ENCODE measurements around the gene POTEH.
"Not testable (repeated sequence)": the region's sequence is repeated elsewhere in the genome, so short reads cannot be mapped to it uniquely, and the experiment has no call there.

Gene POTEH

DNA sequence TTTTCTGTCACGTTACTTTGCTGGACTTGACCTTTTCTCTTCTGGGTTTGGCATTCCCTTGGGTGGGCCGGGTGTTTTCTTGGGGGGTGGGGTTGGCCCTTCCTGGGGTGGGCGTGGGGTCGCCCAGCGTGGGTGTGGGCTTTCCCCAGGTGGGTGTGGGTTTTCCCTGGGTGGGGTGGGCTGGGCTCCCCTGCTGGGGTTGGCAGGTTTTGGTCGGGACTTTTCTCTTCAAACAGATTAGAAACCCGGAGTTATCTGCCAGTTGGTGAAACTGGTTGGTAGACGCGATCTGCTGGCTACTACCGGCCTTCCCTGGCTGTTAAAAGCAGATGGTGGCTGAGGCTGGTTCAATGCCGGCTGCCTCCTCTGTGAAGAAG is at the start of gene POTEH:
TSS of gene POTEH (plus strand) at position 278 of the 377 bp plus-strand sequence. CDS start at position 330, 52 bp downstream.
- not testable (repeated sequence) for DNase-seq

DNA sequence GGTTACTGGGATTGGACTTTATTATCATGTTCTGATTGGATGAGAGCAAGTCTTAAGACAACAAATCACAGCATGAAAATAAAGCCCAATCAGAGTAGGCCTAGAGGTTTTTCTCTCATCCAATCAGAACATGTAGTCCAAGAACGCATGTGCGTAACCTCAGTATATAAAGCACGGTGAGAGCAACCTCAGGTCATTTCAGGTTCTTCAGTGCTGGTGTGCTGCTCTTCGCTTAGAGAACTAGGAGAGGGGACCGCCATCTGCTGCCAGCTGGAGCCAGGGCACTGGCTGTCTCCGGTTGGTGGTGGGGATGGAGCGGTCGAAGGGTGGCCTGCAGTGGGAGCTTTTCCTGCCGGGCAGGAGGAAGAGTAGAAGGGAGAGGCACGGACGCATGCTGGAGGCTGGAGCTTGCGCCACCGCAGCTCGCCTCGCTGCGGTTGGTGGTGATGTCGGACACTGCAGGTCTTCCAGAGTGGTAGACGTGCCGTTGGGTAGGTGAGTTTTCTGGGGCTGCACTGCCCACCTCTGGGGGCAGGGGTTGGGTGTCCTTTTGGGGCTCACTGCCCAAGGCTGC is 47.5 kb upstream of the POTEH start:
- not testable (repeated sequence) for DNase-seq

DNA sequence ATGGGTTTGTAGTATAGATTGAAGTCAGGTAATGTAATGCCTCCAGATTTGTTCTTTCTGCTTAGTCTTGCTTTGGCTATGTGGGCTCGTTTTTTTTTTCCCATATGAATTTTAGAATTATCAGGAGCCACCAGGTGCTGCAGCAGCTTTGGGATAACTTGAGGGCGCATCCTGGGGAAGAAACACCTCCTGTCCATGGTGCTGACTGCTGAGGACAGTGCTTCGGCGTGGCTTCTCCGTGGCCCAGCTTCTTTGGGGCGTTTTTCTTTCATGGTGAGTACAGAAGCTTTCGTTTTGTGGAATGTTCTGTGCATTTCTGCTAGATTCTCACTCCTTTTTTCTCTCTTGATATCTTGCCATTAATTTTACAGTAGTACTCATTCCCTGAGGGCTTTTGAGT is 37.9 kb upstream of the POTEH start:
- not testable (repeated sequence) for DNase-seq

DNA sequence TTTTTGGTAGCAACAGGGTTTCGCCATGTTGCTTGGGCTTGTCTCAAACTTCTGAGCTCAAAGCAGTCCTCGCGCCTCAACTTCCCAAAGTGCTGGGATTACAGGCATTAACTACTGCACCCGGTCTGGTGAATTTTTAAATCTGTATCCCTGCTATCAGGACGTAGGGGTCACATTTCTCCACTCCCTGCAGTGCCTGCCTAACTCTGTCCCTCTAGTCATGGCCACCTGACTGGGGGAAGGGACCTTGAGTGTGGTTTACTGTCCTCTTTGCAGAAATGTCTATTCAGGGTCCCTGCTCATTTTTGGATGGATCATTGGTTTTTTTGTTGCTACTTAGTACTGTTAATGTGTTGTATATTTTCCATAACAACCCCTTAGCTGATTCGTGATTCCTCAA is 37.1 kb upstream of the POTEH start:
- DNase-seq: not testable (repeated sequence)

DNA sequence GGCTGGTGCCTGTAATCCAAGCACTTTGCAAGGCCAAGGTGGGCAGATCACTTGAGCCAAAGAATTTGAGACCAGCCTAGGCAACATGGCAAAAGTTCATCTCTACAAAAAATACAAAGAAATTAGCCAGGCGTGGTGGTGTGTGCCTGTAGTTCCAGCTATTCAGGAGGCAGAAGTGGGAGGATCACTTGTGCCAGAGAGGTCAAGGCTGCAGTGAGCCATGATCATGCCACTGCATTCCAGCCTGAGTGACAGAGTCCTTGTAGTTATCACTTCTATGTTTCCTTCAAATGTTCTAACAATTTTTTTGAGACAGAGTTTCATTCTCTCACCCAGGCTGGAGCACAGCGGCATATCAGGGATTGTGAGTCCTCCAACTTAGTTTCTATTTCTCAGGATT is 36.6 kb upstream of the POTEH start:
- DNase-seq: not testable (repeated sequence)

DNA sequence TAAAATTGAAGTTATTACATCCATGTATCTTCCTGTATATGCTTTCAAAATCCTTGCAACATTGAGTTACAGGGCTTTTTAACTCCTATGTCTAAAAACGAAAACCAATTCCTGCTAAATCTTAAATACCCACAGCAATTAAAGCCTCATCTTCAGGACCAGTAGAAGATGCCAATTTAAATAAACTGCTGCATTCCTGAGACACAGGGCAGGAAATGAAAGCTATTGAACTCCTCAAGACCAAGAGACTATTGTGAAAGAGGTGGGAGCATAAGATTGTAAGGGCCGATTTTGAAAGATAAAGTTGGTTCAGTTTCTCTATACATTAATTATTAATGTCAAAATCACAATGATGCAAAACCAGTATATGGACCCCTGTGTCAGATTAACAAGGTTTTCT is 28.7 kb upstream of the POTEH start:
- DNase-seq: not testable (repeated sequence)

DNA sequence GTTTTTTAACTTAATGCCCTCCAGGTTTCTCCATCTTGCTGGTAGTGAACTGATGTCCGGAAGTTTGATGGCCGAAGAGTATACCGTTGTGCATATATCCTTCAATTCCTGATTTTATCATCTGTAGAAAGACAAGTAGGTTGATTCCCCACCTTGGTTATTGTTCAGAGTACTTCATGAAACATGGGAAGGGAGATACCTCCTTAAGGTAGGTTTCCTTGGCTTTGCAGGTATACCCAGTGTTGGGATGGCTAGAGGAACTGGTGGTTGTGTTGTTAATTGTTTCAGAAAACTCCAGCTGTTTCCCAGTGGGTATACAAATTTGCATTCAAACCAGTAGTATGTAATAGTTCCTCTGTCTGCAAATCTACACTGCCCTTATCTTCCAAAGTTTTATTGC is 25.1 kb upstream of the POTEH start:
- DNase-seq: not testable (repeated sequence)

DNA sequence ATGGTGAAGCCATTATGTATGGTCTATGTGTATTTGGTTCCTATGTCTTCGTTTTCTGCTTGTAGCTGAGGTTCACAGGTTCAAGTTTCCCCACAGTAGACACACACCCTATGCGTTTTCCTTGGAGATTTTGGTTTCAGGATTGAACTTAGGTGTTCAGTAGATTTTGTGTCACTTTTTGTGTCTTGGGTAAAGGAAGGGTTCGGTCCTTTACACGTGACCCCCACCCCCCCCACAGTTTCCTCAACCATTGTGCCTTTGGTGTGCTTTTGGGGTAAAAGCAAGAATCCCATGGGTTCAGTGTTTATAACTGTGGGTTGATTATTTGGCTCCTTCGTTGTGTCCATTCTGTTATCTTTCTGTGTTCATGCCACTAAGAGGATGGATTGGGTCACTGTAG is 24.3 kb upstream of the POTEH start:
- DNase-seq: not testable (repeated sequence)

DNA sequence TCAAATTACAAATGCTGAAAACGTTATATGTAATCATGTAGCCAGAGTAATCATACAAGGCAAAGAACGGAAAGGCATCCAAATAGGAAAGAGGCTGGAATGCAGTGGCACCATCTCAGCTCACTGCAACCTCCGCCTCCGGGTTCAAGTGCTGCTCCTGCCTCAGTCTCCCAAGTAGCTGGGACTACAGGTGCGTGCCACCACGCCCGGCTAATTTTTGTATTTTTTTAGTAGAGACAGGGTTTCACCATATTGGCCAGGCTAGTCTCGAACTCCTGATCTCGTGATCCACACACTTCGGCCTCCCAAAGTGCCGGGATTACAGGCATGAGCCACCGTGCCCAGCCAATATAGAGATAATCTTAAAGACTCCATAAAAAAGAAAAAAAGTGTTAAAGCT is 20.4 kb upstream of the POTEH start:
- not testable (repeated sequence) for DNase-seq

DNA sequence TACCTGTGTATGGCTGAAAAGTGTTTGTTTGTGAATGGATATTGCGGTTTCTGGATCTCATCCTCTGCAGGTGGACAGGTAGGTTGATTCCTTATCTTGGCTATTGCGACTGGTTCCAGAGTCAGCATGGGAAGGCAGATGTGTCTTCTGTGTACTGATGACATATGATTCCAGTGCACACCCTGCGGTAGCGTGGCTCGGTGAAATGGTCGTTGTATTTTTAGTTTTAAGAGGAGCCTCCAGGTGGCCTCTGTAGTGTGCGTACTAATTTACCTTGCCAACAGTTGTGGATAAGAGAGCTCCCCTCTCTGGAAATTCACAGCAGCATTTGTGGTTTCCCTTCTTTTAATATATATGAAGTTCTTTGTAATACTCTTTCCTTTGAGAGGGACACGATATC is 10.1 kb upstream of the POTEH start:
- DNase-seq: not testable (repeated sequence)

DNA sequence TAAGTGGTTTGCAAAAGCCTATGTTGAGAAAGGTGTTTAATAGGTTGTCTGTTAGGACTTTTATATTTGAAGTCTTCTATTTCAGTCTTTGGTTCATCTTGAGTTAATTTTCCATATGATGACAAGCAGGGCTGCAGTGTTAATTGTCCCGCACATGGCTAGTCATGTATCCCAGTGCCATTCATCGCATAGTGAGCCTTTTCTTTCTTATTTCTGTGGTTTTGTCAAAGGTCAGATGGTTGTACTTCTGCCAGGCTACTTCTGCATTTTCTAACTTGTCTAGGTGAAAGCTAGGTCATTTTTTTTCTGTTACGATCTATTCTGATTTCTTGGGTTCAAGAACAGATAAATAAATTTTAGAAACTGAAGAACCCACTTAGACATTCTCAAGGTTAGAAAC is 5.7 kb upstream of the POTEH start:
- DNase-seq: not testable (repeated sequence)

DNA sequence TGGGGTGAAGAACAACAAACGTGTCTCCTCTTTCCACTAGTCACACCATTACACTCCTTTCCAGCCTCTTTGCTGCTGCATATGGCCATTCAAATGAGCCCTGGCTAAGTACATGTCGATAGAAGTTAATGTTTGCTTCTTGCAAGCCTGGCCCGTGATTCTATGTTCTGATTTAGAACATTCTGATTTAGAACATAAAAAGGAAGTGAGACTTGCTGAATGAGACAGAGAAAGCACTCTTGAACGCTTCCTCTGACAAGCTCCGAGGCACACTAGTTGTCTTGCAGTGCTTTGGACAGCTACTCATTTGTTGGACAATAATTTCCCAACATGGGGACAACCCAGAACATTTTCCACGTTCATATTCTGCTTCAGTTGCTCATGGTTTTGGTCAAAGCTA is 5.1 kb upstream of the POTEH start:
- DNase-seq: not testable (repeated sequence)

DNA sequence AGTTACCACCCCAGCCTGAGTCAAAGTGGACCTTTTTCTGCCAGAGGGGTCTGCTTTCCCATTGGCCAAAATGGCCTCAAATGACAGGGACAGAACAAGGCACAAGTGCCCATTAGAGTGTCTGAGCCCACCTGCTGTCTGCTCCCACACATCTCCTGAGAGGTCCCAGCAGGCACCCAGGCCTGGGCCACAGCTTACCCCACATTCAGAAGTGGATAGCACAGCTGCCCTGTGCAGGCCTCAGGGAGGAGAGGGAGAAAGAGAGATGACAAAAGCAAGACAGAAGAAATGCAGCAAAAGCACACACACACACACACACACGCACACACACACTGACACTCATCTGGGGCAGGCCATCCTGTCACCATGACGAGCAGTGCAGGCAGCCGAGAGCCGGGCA is 4.2 kb upstream of the POTEH start:
- not testable (repeated sequence) for DNase-seq

DNA sequence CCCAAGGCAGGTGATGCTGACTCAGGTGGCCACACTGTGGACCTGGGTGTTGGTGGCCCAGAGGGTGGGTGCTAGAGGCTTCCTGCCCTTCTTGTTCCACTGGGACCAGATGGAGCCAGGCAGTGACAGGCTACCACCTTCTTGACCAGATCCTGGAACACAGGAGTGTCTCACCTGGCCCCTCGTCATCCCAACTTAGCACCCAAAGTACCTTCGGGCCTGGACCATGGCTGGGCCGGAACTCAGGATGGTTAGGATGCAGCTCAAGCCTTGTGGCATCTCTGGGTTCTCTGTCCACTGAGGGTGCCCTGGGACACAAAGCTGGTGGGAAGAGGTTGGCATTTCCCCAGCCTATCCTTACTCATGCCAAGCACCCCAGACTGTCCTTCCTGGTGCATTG is 2.7 kb upstream of the POTEH start:
- not testable (repeated sequence) for DNase-seq

DNA sequence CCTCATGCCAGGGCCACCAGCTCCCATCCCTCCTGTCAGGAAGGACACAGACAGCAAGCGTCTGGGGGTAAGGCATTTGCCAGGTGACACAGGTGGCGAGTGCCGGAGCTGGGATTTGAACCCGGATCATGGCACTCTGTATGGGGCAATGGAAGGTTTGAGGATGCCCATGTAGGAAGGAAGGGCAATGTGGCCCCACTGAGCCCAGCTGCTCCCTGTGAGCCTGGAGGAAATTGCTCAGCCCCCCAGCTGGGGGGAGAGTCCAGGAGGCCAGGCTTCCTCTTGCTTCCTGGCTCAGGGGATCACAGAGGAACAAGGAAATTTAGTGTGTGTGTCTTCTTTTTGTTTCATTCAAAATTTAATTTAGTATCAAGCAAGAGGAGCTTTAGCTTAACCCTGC is 2.1 kb upstream of the POTEH start:
- DNase-seq: not testable (repeated sequence)

DNA sequence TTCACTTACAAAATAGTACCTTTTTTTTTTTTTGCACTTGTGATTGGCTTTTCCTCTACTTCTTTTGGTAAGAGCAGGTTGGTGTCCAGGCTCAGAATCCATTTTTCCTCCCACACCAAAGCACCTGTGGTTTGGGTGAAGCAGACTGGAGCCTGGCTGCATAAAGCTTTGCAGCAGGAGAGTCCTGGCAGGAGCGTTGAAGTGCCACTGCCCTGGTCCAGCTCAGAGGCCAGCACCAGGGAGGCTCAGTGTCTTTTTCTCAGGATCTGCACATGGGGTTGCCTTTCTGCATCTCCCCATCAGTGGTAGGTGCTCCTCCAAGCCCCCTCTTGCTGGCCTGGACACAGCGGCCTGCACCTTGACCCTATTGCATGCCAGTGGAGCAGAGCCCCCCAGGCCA is 1.7 kb upstream of the POTEH start:
- DNase-seq: not testable (repeated sequence)

DNA sequence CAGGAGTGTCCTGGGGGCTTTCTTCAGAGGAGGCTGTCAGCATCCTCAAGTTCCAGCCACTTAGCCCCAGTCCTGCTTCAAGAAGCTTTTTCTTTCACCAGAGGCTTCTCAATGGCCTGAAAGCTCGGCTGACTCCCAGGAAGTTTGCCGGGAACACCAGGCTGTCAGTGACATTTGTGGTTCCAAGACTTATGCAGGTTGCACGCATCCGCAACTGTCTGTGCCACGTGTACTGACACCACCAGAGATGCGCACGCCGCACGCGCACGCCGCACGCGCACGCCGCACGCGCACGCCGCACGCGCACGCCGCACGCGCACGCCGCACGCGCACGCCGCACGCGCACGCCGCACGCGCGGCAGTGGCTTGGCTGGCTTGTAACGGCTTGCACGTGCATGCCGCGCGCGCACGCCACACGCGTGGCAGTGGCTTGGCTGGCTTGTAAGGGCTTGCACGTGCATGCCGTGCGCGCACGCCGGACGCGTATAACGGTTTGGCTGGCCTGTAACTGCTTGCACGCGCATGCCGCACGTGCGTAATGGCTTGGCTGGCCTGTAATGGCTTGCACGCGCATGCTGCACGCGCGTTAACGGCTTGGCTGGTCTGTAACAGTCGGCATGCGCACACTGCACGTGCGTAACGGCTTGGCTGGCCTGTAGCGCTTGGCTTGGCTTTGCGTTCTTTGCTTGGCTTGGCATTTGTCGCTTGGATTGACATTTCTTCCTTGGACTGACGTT is 646 bp upstream of the POTEH start:
- not testable (repeated sequence) for DNase-seq

DNA sequence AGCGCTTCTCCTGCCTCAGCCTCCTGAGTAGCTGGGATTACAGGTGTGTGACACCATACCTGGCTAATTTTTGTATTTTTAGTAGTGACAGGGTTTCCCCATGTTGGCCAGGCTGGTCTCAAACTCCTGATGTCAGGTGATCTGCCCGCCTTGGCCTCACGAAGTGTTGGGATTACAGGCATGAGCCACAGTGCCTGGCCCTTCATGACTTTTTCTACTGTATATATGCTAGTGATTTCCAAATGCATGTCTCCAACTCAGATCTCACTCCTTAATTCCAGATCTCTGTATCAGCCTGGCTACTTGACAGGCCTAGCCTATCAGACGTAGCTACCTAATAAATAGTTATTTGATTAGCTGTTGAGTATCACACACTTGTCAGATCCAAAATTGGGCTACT is 23.8 kb downstream of the POTEH start:
- not testable (repeated sequence) for DNase-seq

DNA sequence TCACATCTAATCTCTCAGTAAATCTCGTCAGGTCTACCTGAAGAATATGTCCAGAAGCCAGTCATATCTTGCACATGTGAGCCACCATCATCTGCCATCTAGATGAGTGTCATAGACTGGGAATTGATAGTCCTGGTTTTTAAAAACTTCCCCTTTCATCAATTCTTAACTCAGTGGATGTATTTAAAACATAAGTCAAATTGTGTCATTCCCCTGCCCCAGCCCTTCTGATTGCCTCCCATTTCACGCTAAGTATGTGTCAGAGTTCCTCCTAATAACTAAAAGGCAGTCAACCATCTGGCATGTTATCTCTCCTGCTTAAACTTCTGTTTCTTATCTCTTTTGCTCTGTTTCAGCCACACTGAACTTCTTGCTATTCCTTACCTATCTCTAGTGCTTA is 24.3 kb downstream of the POTEH start:
- DNase-seq: not testable (repeated sequence)

DNA sequence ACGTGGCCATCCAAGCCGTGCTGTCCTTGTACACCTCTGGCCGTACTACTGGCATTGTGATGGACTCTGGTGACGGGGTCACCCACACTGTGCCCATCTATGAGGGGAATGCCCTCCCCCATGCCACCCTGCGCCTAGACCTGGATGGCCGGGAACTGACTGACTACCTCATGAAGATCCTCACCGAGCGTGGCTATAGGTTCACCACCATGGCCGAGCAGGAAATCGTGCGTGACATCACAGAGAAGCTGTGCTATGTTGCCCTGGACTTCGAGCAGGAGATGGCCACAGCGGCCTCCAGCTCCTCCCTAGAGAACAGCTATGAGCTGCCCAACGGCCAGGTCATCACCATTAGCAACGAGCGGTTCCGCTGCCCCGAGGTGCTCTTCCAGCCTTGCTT is 32.1 kb downstream of the POTEH start:
- not testable (repeated sequence) for DNase-seq

DNA sequence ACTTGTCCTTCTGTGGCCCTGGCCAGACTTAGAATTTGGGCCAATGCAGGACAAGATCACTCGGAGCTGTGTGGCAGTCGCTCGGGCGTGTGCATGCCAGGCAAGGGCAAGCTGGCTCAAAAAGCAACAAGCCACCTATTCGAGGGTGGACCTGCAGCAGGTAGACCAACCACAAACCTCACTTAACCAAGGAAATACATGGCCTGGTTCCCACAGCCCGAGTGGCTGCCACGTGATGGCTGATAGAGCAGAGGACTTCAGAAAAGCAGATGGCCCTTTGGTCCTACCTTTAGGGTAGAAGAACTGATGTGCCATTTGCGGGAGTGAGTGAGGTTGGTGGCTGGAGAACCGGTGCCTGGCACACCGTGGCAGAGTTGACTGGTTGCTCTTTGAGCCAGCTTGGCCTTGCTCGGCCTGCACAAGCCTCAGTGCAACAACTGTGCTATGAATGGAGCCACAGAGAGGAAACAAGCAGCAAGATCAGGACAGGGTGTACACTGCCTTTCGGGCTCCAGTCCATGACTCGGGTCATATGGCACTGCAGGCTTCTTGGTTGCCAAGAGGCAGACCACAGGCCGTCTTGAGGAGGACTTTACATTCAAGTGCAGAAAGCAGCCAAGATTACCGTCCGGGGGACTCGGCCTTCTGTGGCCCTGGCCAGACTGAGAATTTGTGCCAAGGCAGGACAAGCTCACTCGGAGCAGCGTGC is 39.5 kb downstream of the POTEH start:
- DNase-seq: not testable (repeated sequence)

DNA sequence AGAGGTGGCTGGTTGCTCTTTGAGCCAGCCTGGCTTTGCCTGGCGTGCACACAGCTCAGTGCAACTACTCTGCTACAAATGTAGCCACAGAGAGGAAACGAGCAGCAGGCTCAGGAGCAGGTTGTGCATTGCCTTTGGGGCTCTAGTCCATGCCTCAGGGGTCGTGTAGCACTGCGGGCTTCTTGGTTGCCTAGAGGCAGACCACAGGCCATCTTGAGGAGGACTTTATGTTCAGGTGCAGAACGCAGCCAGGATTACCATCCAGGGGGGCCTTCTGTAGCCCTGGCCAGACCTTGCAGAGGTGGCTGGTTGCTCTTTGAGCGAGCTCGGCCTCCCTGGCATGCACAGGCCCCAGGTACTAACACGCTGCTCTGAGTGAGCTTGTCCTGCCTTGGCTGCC is 41.2 kb downstream of the POTEH start:
- not testable (repeated sequence) for DNase-seq

DNA sequence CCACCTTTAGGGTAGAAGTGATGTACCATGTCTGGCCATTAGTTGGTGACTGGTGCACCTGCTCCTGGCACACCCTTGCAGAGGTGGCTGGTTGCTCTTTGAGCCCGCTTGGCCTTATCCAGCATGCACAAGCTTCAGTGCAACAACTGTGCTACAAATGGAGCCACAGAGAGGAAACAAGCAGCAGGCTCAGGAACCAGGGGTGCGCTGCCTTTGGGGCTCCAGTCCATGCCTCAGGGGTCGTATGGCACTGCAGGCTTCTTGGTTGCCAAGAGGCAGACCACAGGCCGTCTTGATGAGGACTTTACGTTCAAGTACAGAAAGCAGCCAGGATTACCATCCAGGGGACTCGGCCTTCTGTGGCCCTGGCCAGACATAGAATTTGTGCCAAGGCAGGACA is 44.6 kb downstream of the POTEH start:
- not testable (repeated sequence) for DNase-seq

Data from stimulated activated CD4-positive, alpha-beta T cell treated with anti-CD3 and anti-CD28 coated beads, Interleukin-2, amount 100 ng/mL, for 48 hours (primary cell).